Brain microvascular endothelial cell (primary cell): ENCODE results near the gene GABRQ.
A peak's percentile ranks its signal among the peaks of the same experiment; 100 is the strongest.

Experiments
- DNase-seq: peaks from one replicate; pipeline ENCODE4 v3.0.0-alpha.2; 2020
- H3K27ac ChIP-seq: fragments of 250-450 bp; sonication (Bioruptor Pico); 2 replicates; pipeline ENCODE4 v1.5.1; 2020; ENCODE audit warnings: mild to moderate bottlenecking, moderate library complexity
- H3K27me3 ChIP-seq: fragments of 250-450 bp; sonication (Bioruptor Pico); replicated peaks from 2 replicates; pipeline ENCODE4 v1.5.1; 2020; ENCODE audit warnings: mild to moderate bottlenecking
- H3K36me3 ChIP-seq: fragments of 250-450 bp; sonication (Bioruptor Pico); replicated peaks from 2 replicates; pipeline ENCODE4 v1.5.1; 2020; ENCODE audit warnings: mild to moderate bottlenecking
- H3K4me3 ChIP-seq: 2 replicates; pipeline ENCODE4 v1.5.1; 2011; ENCODE audit warnings: low read depth, mild to moderate bottlenecking, control low read depth, low read length, moderate library complexity
- in situ Hi-C: cut with HindIII; loops from 2 replicates; pipeline ENCODE4 v1.10.0; 2017; ENCODE audit warnings: low sequenced_read_pairs, low pct_ligation_motif_present
- TF ChIP-seq, protein P1 (sequence below): IDR thresholded peaks from 2 replicates; pipeline ENCODE4 v1.5.1; 2011; ENCODE audit warnings: low read depth, mild to moderate bottlenecking, moderate library complexity, low read length, control low read depth, inconsistent platforms; ENCODE audit errors: missing control alignments

GABRQ gene

DNA sequence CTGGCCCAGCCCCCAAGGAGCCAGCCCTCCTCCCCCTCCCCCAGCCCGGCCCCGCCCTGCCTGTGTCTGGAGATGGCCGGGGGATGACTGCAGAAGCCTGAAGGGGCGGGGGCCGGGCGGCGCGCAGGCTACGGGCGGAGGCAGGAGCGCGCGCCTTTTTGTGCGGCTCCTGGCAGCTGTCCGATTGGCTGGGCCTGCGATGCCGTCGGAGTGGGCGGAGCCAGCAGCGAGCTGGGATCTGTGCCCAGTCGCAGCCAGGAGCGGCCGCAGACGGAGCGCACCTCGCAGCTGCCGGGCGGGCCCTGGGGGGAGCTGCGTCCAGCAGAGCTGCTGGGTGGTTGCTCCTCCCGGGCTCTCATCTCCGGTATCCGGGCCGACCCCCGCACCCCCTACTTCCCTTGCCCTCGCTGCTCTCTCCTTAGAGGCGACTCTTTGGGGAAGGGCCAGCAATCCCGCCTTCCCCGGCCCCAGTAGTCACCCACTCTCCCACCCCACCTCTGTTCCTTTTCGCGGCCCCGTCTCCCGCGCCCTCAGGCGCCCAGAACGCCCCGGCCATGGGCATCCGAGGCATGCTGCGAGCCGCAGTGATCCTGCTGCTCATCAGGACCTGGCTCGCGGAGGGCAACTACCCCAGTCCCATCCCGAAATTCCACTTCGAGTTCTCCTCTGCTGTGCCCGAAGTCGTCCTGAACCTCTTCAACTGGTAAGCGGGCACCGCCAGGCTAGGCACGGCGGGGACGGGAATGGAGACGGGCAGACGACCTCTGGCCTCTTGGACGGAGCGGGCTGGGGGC lies at the start of gene GABRQ:
TSS of gene GABRQ (plus strand) at position 247 of the 794 bp plus-strand sequence. CDS start at position 555, 308 bp downstream.
- Histone ChIP-seq H3K27ac (no peak within 1 kb of the TSS), H3K36me3 (no peaks in the 10 kb centered on the region), H3K27me3 (no peaks in the 10 kb centered on the region), H3K4me3 (peak within 1 kb of the TSS; percentile 17)
- in situ Hi-C loops: no loop called here
- TF ChIP-seq, protein P1, sequence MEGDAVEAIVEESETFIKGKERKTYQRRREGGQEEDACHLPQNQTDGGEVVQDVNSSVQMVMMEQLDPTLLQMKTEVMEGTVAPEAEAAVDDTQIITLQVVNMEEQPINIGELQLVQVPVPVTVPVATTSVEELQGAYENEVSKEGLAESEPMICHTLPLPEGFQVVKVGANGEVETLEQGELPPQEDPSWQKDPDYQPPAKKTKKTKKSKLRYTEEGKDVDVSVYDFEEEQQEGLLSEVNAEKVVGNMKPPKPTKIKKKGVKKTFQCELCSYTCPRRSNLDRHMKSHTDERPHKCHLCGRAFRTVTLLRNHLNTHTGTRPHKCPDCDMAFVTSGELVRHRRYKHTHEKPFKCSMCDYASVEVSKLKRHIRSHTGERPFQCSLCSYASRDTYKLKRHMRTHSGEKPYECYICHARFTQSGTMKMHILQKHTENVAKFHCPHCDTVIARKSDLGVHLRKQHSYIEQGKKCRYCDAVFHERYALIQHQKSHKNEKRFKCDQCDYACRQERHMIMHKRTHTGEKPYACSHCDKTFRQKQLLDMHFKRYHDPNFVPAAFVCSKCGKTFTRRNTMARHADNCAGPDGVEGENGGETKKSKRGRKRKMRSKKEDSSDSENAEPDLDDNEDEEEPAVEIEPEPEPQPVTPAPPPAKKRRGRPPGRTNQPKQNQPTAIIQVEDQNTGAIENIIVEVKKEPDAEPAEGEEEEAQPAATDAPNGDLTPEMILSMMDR: no peak
- peak; percentile 40 for DNase-seq

DNA sequence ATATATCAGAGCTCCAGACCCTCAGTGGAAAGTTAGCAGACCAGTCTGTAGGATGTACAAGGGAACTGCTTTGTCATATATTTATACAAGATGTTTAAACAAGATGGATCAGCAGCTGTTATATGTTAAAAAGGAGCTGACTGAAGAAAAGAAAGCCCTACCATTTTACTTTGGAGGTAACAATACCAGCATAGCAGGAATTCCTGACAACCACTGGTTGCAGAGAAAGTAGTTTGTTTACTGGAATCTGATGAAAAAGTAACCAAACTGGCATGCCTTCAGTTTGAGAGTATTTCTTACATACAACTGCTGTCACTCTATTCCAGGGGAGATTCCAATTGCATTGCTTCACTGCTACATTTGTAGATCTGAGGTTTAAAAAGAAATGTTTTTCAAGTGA lies 49.5 kb upstream of the GABRQ start:
- in situ Hi-C loops: no loop called here
- no peak for DNase-seq
- TF ChIP-seq, protein P1: no peak

DNA sequence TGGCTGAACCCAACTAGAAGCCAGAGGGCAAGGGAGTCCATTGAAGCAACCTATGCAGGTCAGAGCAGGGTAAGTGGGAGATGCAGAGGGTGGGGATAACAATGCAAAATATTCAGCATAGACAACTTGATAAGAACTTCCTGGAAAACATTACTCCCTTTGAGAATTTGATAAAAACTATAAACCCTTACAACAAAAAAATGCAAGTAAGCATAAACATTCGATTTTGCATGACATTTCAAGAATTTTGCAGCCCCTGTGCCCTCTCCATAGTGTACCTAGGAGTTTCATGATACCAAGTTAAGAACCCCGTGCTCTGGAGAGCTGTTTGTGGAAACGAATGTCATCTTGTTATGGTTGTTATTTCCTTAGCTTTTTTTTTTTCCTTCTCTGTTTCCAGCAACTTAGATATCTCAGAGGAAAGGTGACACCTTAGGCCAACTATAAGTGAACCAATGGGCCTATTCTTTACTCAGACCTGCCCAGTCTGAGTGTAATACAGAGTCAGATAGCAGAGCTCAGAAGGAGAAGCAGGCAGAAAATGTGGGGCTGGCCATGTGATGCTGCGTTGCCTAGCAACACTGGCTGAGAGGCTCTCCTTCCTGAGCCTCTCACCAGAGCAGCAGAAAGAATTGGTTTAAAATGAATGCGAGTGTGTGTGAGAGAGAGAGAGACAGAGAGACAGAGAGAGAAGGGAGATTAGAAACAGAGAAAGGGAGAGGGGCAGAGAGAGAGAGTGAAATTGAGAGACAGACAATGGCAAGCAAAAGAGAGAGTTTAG lies 36.7 kb upstream of the GABRQ start:
- TF ChIP-seq, protein P1: no peak
- Histone ChIP-seq H3K4me3 (no peak overlapping the region), H3K27me3 (no peaks in the 10 kb centered on the region), H3K36me3 (no peaks in the 10 kb centered on the region), H3K27ac (no peak overlapping the region)
- DNase-seq: peak; percentile 1
- in situ Hi-C loops: no loop called here

More for the DNA sequence above, 49.5 kb upstream of the GABRQ start:
- Histone ChIP-seq H3K36me3 (no peaks in the 10 kb centered on the region), H3K27ac (no peak overlapping the region), H3K27me3 (no peaks in the 10 kb centered on the region), H3K4me3 (no peak overlapping the region)

DNA sequence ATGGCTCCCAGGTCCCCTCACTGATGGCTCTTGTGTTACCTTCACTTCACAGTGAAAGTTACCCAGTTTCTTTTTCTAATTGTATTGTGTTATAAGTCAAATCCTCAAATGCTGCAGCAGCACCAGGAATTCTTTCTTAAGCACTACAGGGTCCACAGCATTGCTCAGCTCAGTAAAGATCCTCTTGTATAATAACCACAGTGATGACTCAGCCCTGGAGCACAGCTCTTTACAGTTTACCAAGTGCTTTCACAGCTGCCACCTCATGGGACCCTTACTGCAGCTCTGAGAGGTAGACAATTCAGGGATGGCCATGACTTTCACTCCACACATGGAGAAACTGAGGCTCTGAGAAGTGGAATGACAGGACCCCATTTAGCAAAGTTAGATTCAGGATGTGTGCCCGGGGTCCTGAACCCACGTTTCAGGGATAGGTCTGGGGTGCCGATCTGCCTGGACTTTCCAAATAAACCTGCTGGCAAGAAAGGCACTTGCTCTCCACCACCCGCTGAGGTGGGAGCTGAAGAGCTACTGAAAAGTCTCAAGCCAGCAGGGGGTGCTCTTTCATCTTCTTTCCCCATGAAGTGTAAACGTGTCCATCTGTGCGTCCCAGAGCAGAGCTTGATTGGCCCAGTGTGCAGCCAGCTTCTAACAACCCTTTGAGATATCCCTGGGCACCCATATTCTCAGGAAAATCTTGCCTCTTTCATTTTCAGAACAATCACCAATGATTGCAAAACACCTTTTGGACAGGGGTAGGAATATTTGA lies 35.7 kb upstream of the GABRQ start:
- Histone ChIP-seq H3K4me3 (no peak overlapping the region), H3K27me3 (no peaks in the 10 kb centered on the region), H3K36me3 (no peaks in the 10 kb centered on the region), H3K27ac (no peak overlapping the region)
- TF ChIP-seq, protein P1: no peak
- in situ Hi-C loops: no loop called here
- peak; percentile 28 for DNase-seq

DNA sequence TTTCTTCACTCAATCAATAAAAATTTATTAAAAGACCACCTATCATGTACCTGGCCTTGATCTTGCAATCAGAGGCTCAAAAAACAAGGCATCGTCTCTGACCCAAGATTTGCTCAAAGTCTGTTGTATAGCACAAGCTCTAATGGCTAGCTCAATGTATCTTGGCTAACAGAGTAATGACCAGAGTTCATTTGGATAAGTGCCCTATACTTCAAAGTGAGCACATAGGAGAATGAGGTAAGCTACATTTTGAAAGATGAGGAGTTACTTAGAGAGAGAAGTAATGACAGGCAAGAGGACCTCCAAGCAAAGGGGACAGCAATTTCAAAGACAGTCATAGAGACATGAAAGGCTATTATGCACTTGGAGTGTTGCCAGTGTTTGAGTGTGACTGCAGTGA lies 22.9 kb upstream of the GABRQ start:
- Histone ChIP-seq H3K36me3 (no peaks in the 10 kb centered on the region), H3K27me3 (no peaks in the 10 kb centered on the region), H3K4me3 (no peak overlapping the region), H3K27ac (no peak overlapping the region)
- in situ Hi-C loops: no loop called here
- TF ChIP-seq, protein P1: no peak
- no peak for DNase-seq
